ENCODE results near the gene EIF5A. TPM values are rescaled to one million over a fixed set of nuclear protein-coding genes. Genes with fewer than 3 reads are reported as not detected.
A peak's percentile ranks its signal among the peaks of the same experiment; 100 is the strongest.

Gene EIF5A
- total and polyA plus RNA-seq, 9 of the 15 experiments (the other 6 are each of a cell fraction or from before 2014, with no cell fraction given) = 22.9 to 1,163 (median 772) TPM

GRCh38 chr17:7314719-7315569 lies 7.5 kb downstream of the EIF5A start, which contains the start of gene GPS2:
TSS of gene GPS2 (minus strand) at chr17:7315360. CDS start at chr17:7315052, 308 bp downstream.
- peaks cover 29% of the 10 kb centered on the region for H3K79me2 ChIP-seq (ENCODE audit: control insufficient read depth, insufficient read depth, low read length)
- in situ Hi-C loops (cut with MboI) = no loop called here
- TF ChIP-seq MYNN (IDR thresholded peaks at IDR 0.05) (peak; percentile 40; the same call in 1 of the 2 replicates), MYNN (CRISPR knock-in tag; IDR thresholded peaks at IDR 0.05) (no peak), FIP1L1 (IDR thresholded peaks at IDR 0.05; ENCODE audit: low read depth, low read length, poor library complexity, severe bottlenecking) (peak; percentile 85), ZBTB17 (CRISPR knock-in tag; IDR thresholded peaks at IDR 0.05) (no peak), SIN3B (IDR thresholded peaks at IDR 0.05; ENCODE audit: low read depth) (peak; percentile 90), E2F4 (CRISPR knock-in tag; IDR thresholded peaks at IDR 0.05; ENCODE audit: low read depth) (no peak), NFRKB (IDR thresholded peaks at IDR 0.05; ENCODE audit: low read depth) (0 out of 2 replicates have a peak, but pooled peaks have one; percentile 41), ESRRA (IDR thresholded peaks at IDR 0.05; ENCODE audit: borderline replicate concordance, low read depth) (peak; percentile 63; the same call in 1 of the 2 replicates), ZBTB1 (CRISPR knock-in tag; IDR thresholded peaks at IDR 0.05; ENCODE audit: borderline replicate concordance, low read depth) (0 out of 2 replicates have a peak, but pooled peaks have one; percentile 29), MYBL2 (IDR thresholded peaks at IDR 0.05; ENCODE audit: low read depth) (no peak), MYBL2 (CRISPR knock-in tag; IDR thresholded peaks at IDR 0.05; ENCODE audit: borderline replicate concordance) (no peak), HNRNPL (IDR thresholded peaks at IDR 0.05; ENCODE audit: low read depth, low read length) (no peak; the same call in 1 of the 2 replicates), POLR2AphosphoS2 (IDR thresholded peaks at IDR 0.05; ENCODE audit: low read length) (peak; percentile 90), JUND (IDR thresholded peaks at IDR 0.05; ENCODE audit: borderline replicate concordance, low read depth, low read length) (peak; percentile 34; the same call in 1 of the 2 replicates), JUND (tag; IDR thresholded peaks at IDR 0.05; ENCODE audit: borderline replicate concordance, low read depth, low read length) (no peak; the same call in 2 of the 3 replicates), THAP7 (CRISPR knock-in tag; IDR thresholded peaks at IDR 0.05) (no peak), MTA2 (IDR thresholded peaks at IDR 0.05; ENCODE audit: low read depth) (peak; percentile 55; the same call in 1 of the 2 replicates), NCOA6 (IDR thresholded peaks at IDR 0.05) (peak; percentile 32; the same call in 1 of the 2 replicates)
- TF ChIP-seq, protein P1, sequence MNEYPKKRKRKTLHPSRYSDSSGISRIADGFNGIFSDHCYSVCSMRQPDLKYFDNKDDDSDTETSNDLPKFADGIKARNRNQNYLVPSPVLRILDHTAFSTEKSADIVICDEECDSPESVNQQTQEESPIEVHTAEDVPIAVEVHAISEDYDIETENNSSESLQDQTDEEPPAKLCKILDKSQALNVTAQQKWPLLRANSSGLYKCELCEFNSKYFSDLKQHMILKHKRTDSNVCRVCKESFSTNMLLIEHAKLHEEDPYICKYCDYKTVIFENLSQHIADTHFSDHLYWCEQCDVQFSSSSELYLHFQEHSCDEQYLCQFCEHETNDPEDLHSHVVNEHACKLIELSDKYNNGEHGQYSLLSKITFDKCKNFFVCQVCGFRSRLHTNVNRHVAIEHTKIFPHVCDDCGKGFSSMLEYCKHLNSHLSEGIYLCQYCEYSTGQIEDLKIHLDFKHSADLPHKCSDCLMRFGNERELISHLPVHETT (CRISPR knock-in tag; conservative IDR thresholded peaks at IDR 0.05 in 1 of 2, IDR thresholded peaks at IDR 0.05 in 1 of 2) = peak in 1 of 2 experiments; percentile 97; a peak in 2 of 4 replicates

More at GRCh38 chr17:7314719-7315569, 7.5 kb downstream of the EIF5A start, which contains the start of gene GPS2:
- peaks cover 71% of the 10 kb centered on the region for H3K36me3 ChIP-seq (ENCODE audit: control insufficient read depth, insufficient read depth, low read length)
- POLR2A ChIA-PET = interaction anchor here (0.5 to 2.6 kb wide), 11 partner anchors 14 to 266 kb away, joined by 3 to 21 read pairs (median 4); partner anchors contain the start of genes NEURL4 and SLC2A4
- H4K20me1 ChIP-seq (replicated peaks; ENCODE audit: control insufficient read depth, insufficient read depth, low read length) = peaks cover 23% of the 10 kb centered on the region
- H3K4me2 ChIP-seq (ENCODE audit: insufficient read depth, low read length) = peak within 1 kb of the TSS; percentile 86
- intact Hi-C loops (cut with micrococcal nuclease) = no loop called here
- H2AFZ ChIP-seq (ENCODE audit: low read depth, low read length) = peak within 1 kb of the TSS; percentile 74; the same call in 1 of the 2 replicates
- FAIRE-seq (peak; percentile 77), ATAC-seq (peak; percentile 81), DNase-seq (ENCODE audit: extremely low read depth in 1 of 4, low spot score in 3 of 4) (peak; percentile 77 to 89 (median 82))
- peaks cover 8% of the 10 kb centered on the region for H3K9me1 ChIP-seq (ENCODE audit: control insufficient read depth, insufficient read depth, low read length)
- no peaks in the 10 kb centered on the region for H3K27me3 ChIP-seq (ENCODE audit: control insufficient read depth in 2 of 2, insufficient read depth in 2 of 2, low read length in 2 of 2)
- peak within 1 kb of the TSS; percentile 93 for H3K4me3 ChIP-seq
- H3K27ac ChIP-seq (ENCODE audit: extremely low read depth, low read depth, low read length) = peak within 1 kb of the TSS; percentile 75
- peaks cover 14 to 29% of the 10 kb centered on the region in 2 experiments for H3K4me1 ChIP-seq (replicated peaks in 1 of 2; ENCODE audit: control insufficient read depth in 2 of 2, insufficient read depth in 2 of 2, low read length in 2 of 2)
- CTCF ChIA-PET (ENCODE audit: low intra/inter-chr PET ratio) = interaction anchor here (0.8 kb wide), 1 partner anchor 35 kb away, joined by 3 read pairs; no protein-coding TSS in a partner anchor
- 0% methylated on average over 33 of the region's 95 CpGs for WGBS (ENCODE audit: insufficient coverage, low coverage, missing lambda C conversion rate)
- no TSS peak for BruUV-seq (replicated peaks)
- H3K9ac ChIP-seq (ENCODE audit: insufficient read depth in 1 of 2, low read depth in 2 of 2, low read length in 2 of 2) = peak within 1 kb of the TSS; percentile 67 to 94
- no peaks in the 10 kb centered on the region for H3K9me3 ChIP-seq (replicated peaks; ENCODE audit: control insufficient read depth, insufficient read depth, low read depth, low read length)
